ENCODE results near the gene SLC9A9.

Gene SLC9A9

GRCh38 chr3:143859465-143860203, 11.4 kb upstream of the SLC9A9 start:
- H3K27me3 ChIP-seq (ENCODE audit: insufficient read depth, low read length, poor library complexity), result no peaks in the 10 kb centered on the region
- no peak for ATAC-seq (ENCODE audit: insufficient read depth, low read depth)

GRCh38 chr3:143856252-143856970, 8.1 kb upstream of the SLC9A9 start:
- Histone ChIP-seq H3K27me3 (ENCODE audit: insufficient read depth, low read length, poor library complexity) (no peaks in the 10 kb centered on the region), H3K27ac (ENCODE audit: low read length) (no peak overlapping the region), H3K4me2 (ENCODE audit: insufficient read depth, low read length) (no peak overlapping the region), H2AFZ (ENCODE audit: low read depth, low read length) (no peak overlapping the region), H3K79me2 (ENCODE audit: insufficient read depth, low read length) (no peaks in the 10 kb centered on the region), H3K4me3 (ENCODE audit: low read depth in 1 of 2, low read length in 2 of 2) (no peak overlapping the region), H4K20me1 (ENCODE audit: insufficient read depth, low read length) (no peaks in the 10 kb centered on the region), H3K9ac (ENCODE audit: low read depth, low read length) (no peak overlapping the region), H3K36me3 (ENCODE audit: insufficient read depth, low read length) (no peaks in the 10 kb centered on the region), H3K9me3 (ENCODE audit: insufficient read depth, low read length, severe bottlenecking) (no peaks in the 10 kb centered on the region), H3K4me1 (ENCODE audit: insufficient read depth, low read length) (no peaks in the 10 kb centered on the region)
- no peak for DNase-seq
- TF ChIP-seq EZH2 (IDR thresholded peaks at IDR 0.05; ENCODE audit: borderline replicate concordance, low read depth, low read length, severe bottlenecking), result no peak
- TF ChIP-seq CTCF (IDR thresholded peaks at IDR 0.05; ENCODE audit: borderline replicate concordance, extremely low read depth, low read length, poor library complexity, severe bottlenecking), result no peak
- ATAC-seq (ENCODE audit: insufficient read depth, low read depth), result no peak

More at GRCh38 chr3:143859465-143860203, 11.4 kb upstream of the SLC9A9 start:
- Histone ChIP-seq H3K9ac (ENCODE audit: low read depth, low read length) (no peak overlapping the region), H3K4me3 (ENCODE audit: low read depth in 1 of 2, low read length in 2 of 2) (no peak overlapping the region), H3K4me2 (ENCODE audit: insufficient read depth, low read length) (no peak overlapping the region), H3K4me1 (ENCODE audit: insufficient read depth, low read length) (no peaks in the 10 kb centered on the region), H3K27ac (ENCODE audit: low read length) (no peak overlapping the region), H3K9me3 (ENCODE audit: insufficient read depth, low read length, severe bottlenecking) (no peaks in the 10 kb centered on the region), H3K36me3 (ENCODE audit: insufficient read depth, low read length) (no peaks in the 10 kb centered on the region), H4K20me1 (ENCODE audit: insufficient read depth, low read length) (no peaks in the 10 kb centered on the region), H2AFZ (ENCODE audit: low read depth, low read length) (no peak overlapping the region), H3K79me2 (ENCODE audit: insufficient read depth, low read length) (no peaks in the 10 kb centered on the region)
- TF ChIP-seq CTCF (IDR thresholded peaks at IDR 0.05; ENCODE audit: borderline replicate concordance, extremely low read depth, low read length, poor library complexity, severe bottlenecking) (no peak), EZH2 (IDR thresholded peaks at IDR 0.05; ENCODE audit: borderline replicate concordance, low read depth, low read length, severe bottlenecking) (no peak)
- no peak for DNase-seq

- no peak overlapping the region for H3K27ac ChIP-seq (ENCODE audit: low read length)
- H3K4me3 ChIP-seq (ENCODE audit: low read depth in 1 of 2, low read length in 2 of 2), result no peak overlapping the region
- no peaks in the 10 kb centered on the region for H3K36me3 ChIP-seq (ENCODE audit: insufficient read depth, low read length)
- no peaks in the 10 kb centered on the region for H4K20me1 ChIP-seq (ENCODE audit: insufficient read depth, low read length)
- no peaks in the 10 kb centered on the region for H3K79me2 ChIP-seq (ENCODE audit: insufficient read depth, low read length)
- no peak overlapping the region for H3K4me2 ChIP-seq (ENCODE audit: insufficient read depth, low read length)
- no peak for DNase-seq
- peak; percentile 72; the same call in 2 of the 3 replicates for ATAC-seq (ENCODE audit: insufficient read depth, low read depth)
- no peaks in the 10 kb centered on the region for H3K9me3 ChIP-seq (ENCODE audit: insufficient read depth, low read length, severe bottlenecking)
- H3K4me1 ChIP-seq (ENCODE audit: insufficient read depth, low read length), result no peaks in the 10 kb centered on the region
- H2AFZ ChIP-seq (ENCODE audit: low read depth, low read length), result no peak overlapping the region
- H3K9ac ChIP-seq (ENCODE audit: low read depth, low read length), result no peak overlapping the region
- H3K27me3 ChIP-seq (ENCODE audit: insufficient read depth, low read length, poor library complexity), result no peaks in the 10 kb centered on the region
- TF ChIP-seq EZH2 (IDR thresholded peaks at IDR 0.05; ENCODE audit: borderline replicate concordance, low read depth, low read length, severe bottlenecking) (no peak), CTCF (IDR thresholded peaks at IDR 0.05; ENCODE audit: borderline replicate concordance, extremely low read depth, low read length, poor library complexity, severe bottlenecking) (no peak)
Measured at GRCh38 chr3:143855183-143855582, 6.9 kb upstream of the SLC9A9 start.

Measured in DND-41 (cell line).